ENCODE results near the gene ATAD3B. TPM values are rescaled to one million over a fixed set of nuclear protein-coding genes. Genes with fewer than 3 reads are reported as not detected.

The ATAD3B gene
- total RNA-seq, 4 donors from 2014 or later, result 3.5 to 7.1 (median 5.9) TPM

- Histone ChIP-seq H3K36me3 (peaks cover 0 to 29% of the 10 kb centered on the region in 2 donors), H3K27me3 (no peaks in the 10 kb centered on the region), H3K4me1 (no peaks in the 10 kb centered on the region), H3K4me3 (no peak overlapping the region), H3K9me3 (no peaks in the 10 kb centered on the region), H3K27ac (no peak overlapping the region)
- DNase-seq (no peak), ATAC-seq (no peak)
- intact Hi-C loops (cut with DNase I; ENCODE audit: low total_unique reads), result no loop called here
- TF ChIP-seq CTCF (IDR thresholded peaks at IDR 0.05 in 4 of 5, conservative IDR thresholded peaks at IDR 0.05 in 1 of 5) (no peak), POLR2A (IDR thresholded peaks at IDR 0.05) (no peak)
- in situ Hi-C loops (cut with MboI; ENCODE audit: low sequenced_read_pairs in 4 of 4), result no loop called here
Observed at GRCh38 chr1:1527092-1527816, 55.7 kb downstream of the ATAD3B start.

- no peak for ATAC-seq
- peaks cover 0 to 29% of the 10 kb centered on the region in 2 donors for H3K36me3 ChIP-seq
- in situ Hi-C loops (cut with MboI; ENCODE audit: low sequenced_read_pairs in 4 of 4), result no loop called here
Observed at GRCh38 chr1:1528301-1529267, 57.0 kb downstream of the ATAD3B start.

GRCh38 chr1:1529321-1529720 is 57.8 kb downstream of the ATAD3B start:
- Histone ChIP-seq H3K4me3 (no peak overlapping the region), H3K4me1 (peaks cover 4 to 6% of the 10 kb centered on the region in 2 donors), H3K9me3 (no peaks in the 10 kb centered on the region), H3K27ac (no peak overlapping the region), H3K36me3 (peaks cover 0 to 29% of the 10 kb centered on the region in 2 donors), H3K27me3 (no peaks in the 10 kb centered on the region)
- intact Hi-C loops (cut with DNase I; ENCODE audit: low total_unique reads) (no loop called here), in situ Hi-C loops (cut with MboI; ENCODE audit: low sequenced_read_pairs in 4 of 4) (no loop called here)
- TF ChIP-seq POLR2A (IDR thresholded peaks at IDR 0.05) (no peak), CTCF (IDR thresholded peaks at IDR 0.05 in 4 of 5, conservative IDR thresholded peaks at IDR 0.05 in 1 of 5) (no peak)
- DNase-seq (no peak), ATAC-seq (no peak)

More at GRCh38 chr1:1528301-1529267, 57.0 kb downstream of the ATAD3B start:
- Histone ChIP-seq H3K4me3 (no peak overlapping the region), H3K4me1 (peaks cover 0 to 6% of the 10 kb centered on the region in 2 donors), H3K27ac (no peak overlapping the region), H3K27me3 (no peaks in the 10 kb centered on the region), H3K9me3 (no peaks in the 10 kb centered on the region)
- intact Hi-C loops (cut with DNase I; ENCODE audit: low total_unique reads), result no loop called here
- DNase-seq, result no peak
- TF ChIP-seq CTCF (IDR thresholded peaks at IDR 0.05 in 4 of 5, conservative IDR thresholded peaks at IDR 0.05 in 1 of 5), result no peak
- TF ChIP-seq POLR2A (IDR thresholded peaks at IDR 0.05), result no peak

- ATAC-seq (no peak), DNase-seq (no peak)
- intact Hi-C loops (cut with DNase I; ENCODE audit: low total_unique reads), result no loop called here
- Histone ChIP-seq H3K4me3 (no peak overlapping the region), H3K36me3 (peaks cover 0 to 29% of the 10 kb centered on the region in 2 donors), H3K9me3 (no peaks in the 10 kb centered on the region), H3K4me1 (peaks cover 6 to 7% of the 10 kb centered on the region in 2 donors), H3K27ac (no peak overlapping the region), H3K27me3 (no peaks in the 10 kb centered on the region)
- in situ Hi-C loops (cut with MboI; ENCODE audit: low sequenced_read_pairs in 4 of 4), result no loop called here
- TF ChIP-seq POLR2A (IDR thresholded peaks at IDR 0.05) (no peak), CTCF (IDR thresholded peaks at IDR 0.05 in 4 of 5, conservative IDR thresholded peaks at IDR 0.05 in 1 of 5) (no peak)
Observed at GRCh38 chr1:1529936-1530335, 58.4 kb downstream of the ATAD3B start.
